ENCODE results near the gene NEK6. TPM values are rescaled to one million over a fixed set of nuclear protein-coding genes. Genes with fewer than 3 reads are reported as not detected.

NEK6 gene
- total RNA-seq, 2 donors from 2014 or later = 6.8 to 7.6 TPM

- peaks cover 59% of the 10 kb centered on the region for H3K36me3 Mint-ChIP-seq (ENCODE audit: low read depth)
- H3K4me3 Mint-ChIP-seq = no peak overlapping the region
- no peak for ATAC-seq (replicated peaks)
- no peak overlapping the region for H3K27ac Mint-ChIP-seq
- H3K9me3 Mint-ChIP-seq = no peaks in the 10 kb centered on the region
- peaks cover 28% of the 10 kb centered on the region for H3K4me1 Mint-ChIP-seq
- no peaks in the 10 kb centered on the region for H3K27me3 Mint-ChIP-seq
Measured at GRCh38 chr9:124386201-124386600, 128.5 kb downstream of the NEK6 start.

GRCh38 chr9:124388275-124389048, 130.7 kb downstream of the NEK6 start:
- no peak for ATAC-seq (replicated peaks)
- peaks cover 36% of the 10 kb centered on the region for H3K4me1 Mint-ChIP-seq
- H3K27me3 Mint-ChIP-seq = no peaks in the 10 kb centered on the region
- H3K27ac Mint-ChIP-seq = peak overlapping the region; percentile 72
- no peak overlapping the region for H3K4me3 Mint-ChIP-seq
- H3K9me3 Mint-ChIP-seq = no peaks in the 10 kb centered on the region
- H3K36me3 Mint-ChIP-seq (ENCODE audit: low read depth) = peaks cover 59% of the 10 kb centered on the region

- ATAC-seq (replicated peaks) = no peak
- H3K27me3 Mint-ChIP-seq = no peaks in the 10 kb centered on the region
- no peaks in the 10 kb centered on the region for H3K9me3 Mint-ChIP-seq
- peak overlapping the region; percentile 14 for H3K27ac Mint-ChIP-seq
- peaks cover 42% of the 10 kb centered on the region for H3K4me1 Mint-ChIP-seq
- no peak overlapping the region for H3K4me3 Mint-ChIP-seq
- peaks cover 59% of the 10 kb centered on the region for H3K36me3 Mint-ChIP-seq (ENCODE audit: low read depth)
Measured at GRCh38 chr9:124389146-124389939, 131.6 kb downstream of the NEK6 start.

GRCh38 chr9:124390794-124391658, 133.3 kb downstream of the NEK6 start:
- Mint-ChIP-seq H3K4me1 (peaks cover 51% of the 10 kb centered on the region), H3K27ac (no peak overlapping the region), H3K9me3 (no peaks in the 10 kb centered on the region), H3K4me3 (no peak overlapping the region), H3K27me3 (no peaks in the 10 kb centered on the region), H3K36me3 (ENCODE audit: low read depth) (peaks cover 62% of the 10 kb centered on the region)
- no peak for ATAC-seq (replicated peaks)

- no peak for ATAC-seq (replicated peaks)
- peaks cover 51% of the 10 kb centered on the region for H3K4me1 Mint-ChIP-seq
- peak overlapping the region; percentile 63 for H3K27ac Mint-ChIP-seq
- no peak overlapping the region for H3K4me3 Mint-ChIP-seq
- H3K36me3 Mint-ChIP-seq (ENCODE audit: low read depth) = peaks cover 67% of the 10 kb centered on the region
- no peaks in the 10 kb centered on the region for H3K9me3 Mint-ChIP-seq
- no peaks in the 10 kb centered on the region for H3K27me3 Mint-ChIP-seq
Measured at GRCh38 chr9:124392254-124392870, 134.6 kb downstream of the NEK6 start.

GRCh38 chr9:124392871-124393460, 135.2 kb downstream of the NEK6 start:
- Mint-ChIP-seq H3K4me1 (peaks cover 49% of the 10 kb centered on the region), H3K36me3 (ENCODE audit: low read depth) (peaks cover 73% of the 10 kb centered on the region), H3K4me3 (no peak overlapping the region), H3K27me3 (no peaks in the 10 kb centered on the region), H3K9me3 (no peaks in the 10 kb centered on the region), H3K27ac (peak overlapping the region; percentile 63)
- ATAC-seq (replicated peaks) = peak; percentile 74

GRCh38 chr9:124394167-124394566, 136.4 kb downstream of the NEK6 start:
- Mint-ChIP-seq H3K4me3 (peak overlapping the region; percentile 2), H3K9me3 (no peaks in the 10 kb centered on the region), H3K4me1 (peaks cover 40% of the 10 kb centered on the region), H3K27ac (peak overlapping the region; percentile 60), H3K36me3 (ENCODE audit: low read depth) (peaks cover 83% of the 10 kb centered on the region), H3K27me3 (no peaks in the 10 kb centered on the region)
- peak; percentile 90 for ATAC-seq (replicated peaks)

GRCh38 chr9:124394596-124394995, 136.8 kb downstream of the NEK6 start:
- Mint-ChIP-seq H3K9me3 (no peaks in the 10 kb centered on the region), H3K27me3 (no peaks in the 10 kb centered on the region), H3K4me3 (peak overlapping the region; percentile 2), H3K27ac (peak overlapping the region; percentile 60), H3K4me1 (peaks cover 36% of the 10 kb centered on the region), H3K36me3 (ENCODE audit: low read depth) (peaks cover 87% of the 10 kb centered on the region)
- ATAC-seq (replicated peaks) = peak; percentile 8

GRCh38 chr9:124395826-124396225, 138.1 kb downstream of the NEK6 start:
- Mint-ChIP-seq H3K4me3 (no peak overlapping the region), H3K27ac (no peak overlapping the region), H3K27me3 (no peaks in the 10 kb centered on the region), H3K36me3 (ENCODE audit: low read depth) (peaks cover 89% of the 10 kb centered on the region), H3K9me3 (no peaks in the 10 kb centered on the region), H3K4me1 (peaks cover 30% of the 10 kb centered on the region)
- ATAC-seq (replicated peaks) = no peak

- ATAC-seq (replicated peaks) = no peak
- Mint-ChIP-seq H3K27ac (no peak overlapping the region), H3K36me3 (ENCODE audit: low read depth) (peaks cover 98% of the 10 kb centered on the region), H3K9me3 (no peaks in the 10 kb centered on the region), H3K27me3 (no peaks in the 10 kb centered on the region), H3K4me3 (no peak overlapping the region), H3K4me1 (peaks cover 23% of the 10 kb centered on the region)
Measured at GRCh38 chr9:124398191-124398935, 140.6 kb downstream of the NEK6 start.

- Mint-ChIP-seq H3K4me1 (peaks cover 20% of the 10 kb centered on the region), H3K9me3 (no peaks in the 10 kb centered on the region), H3K36me3 (ENCODE audit: low read depth) (peaks cover 98% of the 10 kb centered on the region), H3K4me3 (no peak overlapping the region), H3K27me3 (no peaks in the 10 kb centered on the region), H3K27ac (peak overlapping the region; percentile 47)
- no peak for ATAC-seq (replicated peaks)
Measured at GRCh38 chr9:124399323-124399967, 141.7 kb downstream of the NEK6 start.

GRCh38 chr9:124399968-124400940, 142.5 kb downstream of the NEK6 start:
- no peaks in the 10 kb centered on the region for H3K27me3 Mint-ChIP-seq
- H3K36me3 Mint-ChIP-seq (ENCODE audit: low read depth) = peaks cover 98% of the 10 kb centered on the region
- no peak for ATAC-seq (replicated peaks)
- no peaks in the 10 kb centered on the region for H3K9me3 Mint-ChIP-seq
- H3K27ac Mint-ChIP-seq = no peak overlapping the region
- H3K4me3 Mint-ChIP-seq = no peak overlapping the region
- H3K4me1 Mint-ChIP-seq = peaks cover 13% of the 10 kb centered on the region
